Measurements from ENCODE around the gene DMAC2. TPM values are rescaled to one million over a fixed set of nuclear protein-coding genes. Genes with fewer than 3 reads are reported as not detected.
A peak's percentile ranks its signal among the peaks of the same experiment; 100 is the strongest.

DMAC2 gene
- total RNA-seq, 3 donors from 2014 or later = 24.8 to 41.3 (median 31.6) TPM

GRCh38 chr19:41414461-41414860, 25.3 kb downstream of the DMAC2 start:
- no peak for DNase-seq (ENCODE audit: low spot score in 2 of 2)
- H3K36me3 ChIP-seq = peaks cover 7% of the 10 kb centered on the region
- no peaks in the 10 kb centered on the region for H3K9me3 ChIP-seq
- intact Hi-C loops (cut with DNase I; ENCODE audit: low total_unique reads) = no loop called here
- H3K4me1 ChIP-seq = peaks cover 0 to 4% of the 10 kb centered on the region in 2 donors
- no peak for TF ChIP-seq POLR2A (IDR thresholded peaks at IDR 0.05)
- TF ChIP-seq POLR2AphosphoS5 (IDR thresholded peaks at IDR 0.05) = no peak
- TF ChIP-seq CTCF (IDR thresholded peaks at IDR 0.05) = no peak
- H3K27me3 ChIP-seq = no peaks in the 10 kb centered on the region
- H3K27ac ChIP-seq = no peak overlapping the region
- H3K4me3 ChIP-seq = no peak overlapping the region

- no peak for DNase-seq (ENCODE audit: low spot score in 2 of 2)
- no peak overlapping the region for H3K27ac ChIP-seq
- TF ChIP-seq CTCF (IDR thresholded peaks at IDR 0.05) (no peak), POLR2A (IDR thresholded peaks at IDR 0.05) (no peak), POLR2AphosphoS5 (IDR thresholded peaks at IDR 0.05) (no peak)
- intact Hi-C loops (cut with DNase I; ENCODE audit: low total_unique reads) = no loop called here
- peaks cover 0 to 9% of the 10 kb centered on the region in 2 donors for H3K4me1 ChIP-seq
- no peaks in the 10 kb centered on the region for H3K9me3 ChIP-seq
- H3K27me3 ChIP-seq = no peaks in the 10 kb centered on the region
- H3K4me3 ChIP-seq = no peak overlapping the region
- peaks cover 7% of the 10 kb centered on the region for H3K36me3 ChIP-seq
Observed at GRCh38 chr19:41413947-41414346, 25.8 kb downstream of the DMAC2 start.

- H3K27ac ChIP-seq = no peak overlapping the region
- no peaks in the 10 kb centered on the region for H3K9me3 ChIP-seq
- H3K4me3 ChIP-seq = no peak overlapping the region
- no peak for DNase-seq (ENCODE audit: low spot score in 2 of 2)
- H3K36me3 ChIP-seq = peaks cover 7% of the 10 kb centered on the region
- intact Hi-C loops (cut with DNase I; ENCODE audit: low total_unique reads) = no loop called here
- H3K27me3 ChIP-seq = no peaks in the 10 kb centered on the region
- TF ChIP-seq POLR2A (IDR thresholded peaks at IDR 0.05) (no peak), POLR2AphosphoS5 (IDR thresholded peaks at IDR 0.05) (no peak), CTCF (IDR thresholded peaks at IDR 0.05) (no peak)
- H3K4me1 ChIP-seq = peaks cover 0 to 11% of the 10 kb centered on the region in 2 donors
Observed at GRCh38 chr19:41412953-41413352, 26.8 kb downstream of the DMAC2 start.

- TF ChIP-seq CTCF (IDR thresholded peaks at IDR 0.05) (no peak), POLR2A (IDR thresholded peaks at IDR 0.05) (no peak), POLR2AphosphoS5 (IDR thresholded peaks at IDR 0.05) (no peak)
- Histone ChIP-seq H3K4me1 (peaks cover 0 to 11% of the 10 kb centered on the region in 2 donors), H3K4me3 (peak overlapping the region in 1 of 3 donors; percentile 8), H3K27ac (peak overlapping the region; percentile 78 to 84), H3K36me3 (peaks cover 7% of the 10 kb centered on the region), H3K27me3 (no peaks in the 10 kb centered on the region), H3K9me3 (no peaks in the 10 kb centered on the region)
- DNase-seq (ENCODE audit: low spot score in 2 of 2) = peak in 1 of 2 donors; percentile 69
- intact Hi-C loops (cut with DNase I; ENCODE audit: low total_unique reads) = no loop called here
Observed at GRCh38 chr19:41411968-41412265, 27.8 kb downstream of the DMAC2 start.

- Histone ChIP-seq H3K27me3 (no peaks in the 10 kb centered on the region), H3K4me3 (peak overlapping the region in 1 of 3 donors; percentile 8), H3K27ac (peak overlapping the region; percentile 78 to 84), H3K4me1 (peaks cover 0 to 11% of the 10 kb centered on the region in 2 donors), H3K36me3 (peaks cover 7% of the 10 kb centered on the region), H3K9me3 (no peaks in the 10 kb centered on the region)
- peak in 1 of 2 donors; percentile 59 for DNase-seq (ENCODE audit: low spot score in 2 of 2)
- TF ChIP-seq CTCF (IDR thresholded peaks at IDR 0.05) (no peak), POLR2A (IDR thresholded peaks at IDR 0.05) (no peak), POLR2AphosphoS5 (IDR thresholded peaks at IDR 0.05) (no peak)
- intact Hi-C loops (cut with DNase I; ENCODE audit: low total_unique reads) = no loop called here
Observed at GRCh38 chr19:41411100-41411967, 28.4 kb downstream of the DMAC2 start.

All from breast epithelium (tissue), 4 donors.